Measurements from ENCODE around the gene ALCAM.

DNA sequence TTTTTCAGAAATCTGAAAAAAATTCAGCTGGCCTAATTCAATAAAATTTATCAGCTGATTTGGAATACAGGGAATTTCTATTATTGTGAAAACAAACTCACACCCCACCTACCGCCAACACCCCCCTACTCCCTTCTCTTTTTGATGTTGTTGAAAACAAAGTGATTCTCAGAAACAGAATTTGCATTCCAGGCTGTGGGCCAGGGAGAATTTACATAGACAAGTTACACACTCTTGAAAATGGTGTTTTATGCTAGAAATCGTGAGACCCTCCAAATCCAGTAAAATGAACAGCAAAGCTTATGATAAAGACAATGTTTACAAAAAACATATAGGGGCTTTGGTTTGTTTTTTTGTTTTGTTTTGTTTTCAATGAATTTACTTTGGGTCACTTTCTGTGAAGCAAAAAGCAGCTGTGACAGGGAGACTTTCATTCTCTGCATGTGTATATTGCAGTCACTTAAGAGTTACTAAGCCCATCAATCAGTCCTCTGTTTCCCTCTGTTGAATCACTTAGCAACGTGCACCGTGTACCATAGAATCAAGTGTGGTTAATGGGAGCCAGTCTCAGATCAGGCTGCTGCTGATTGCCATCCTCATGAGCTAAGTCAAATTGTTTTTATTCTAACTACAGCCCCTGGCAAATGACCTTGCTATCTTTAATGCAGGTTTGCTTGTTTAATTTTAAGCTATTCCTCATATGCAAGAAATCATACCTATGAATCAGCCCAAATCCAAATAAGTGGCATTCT is 159.8 kb downstream of the ALCAM start:
- TF ChIP-seq, protein P1, sequence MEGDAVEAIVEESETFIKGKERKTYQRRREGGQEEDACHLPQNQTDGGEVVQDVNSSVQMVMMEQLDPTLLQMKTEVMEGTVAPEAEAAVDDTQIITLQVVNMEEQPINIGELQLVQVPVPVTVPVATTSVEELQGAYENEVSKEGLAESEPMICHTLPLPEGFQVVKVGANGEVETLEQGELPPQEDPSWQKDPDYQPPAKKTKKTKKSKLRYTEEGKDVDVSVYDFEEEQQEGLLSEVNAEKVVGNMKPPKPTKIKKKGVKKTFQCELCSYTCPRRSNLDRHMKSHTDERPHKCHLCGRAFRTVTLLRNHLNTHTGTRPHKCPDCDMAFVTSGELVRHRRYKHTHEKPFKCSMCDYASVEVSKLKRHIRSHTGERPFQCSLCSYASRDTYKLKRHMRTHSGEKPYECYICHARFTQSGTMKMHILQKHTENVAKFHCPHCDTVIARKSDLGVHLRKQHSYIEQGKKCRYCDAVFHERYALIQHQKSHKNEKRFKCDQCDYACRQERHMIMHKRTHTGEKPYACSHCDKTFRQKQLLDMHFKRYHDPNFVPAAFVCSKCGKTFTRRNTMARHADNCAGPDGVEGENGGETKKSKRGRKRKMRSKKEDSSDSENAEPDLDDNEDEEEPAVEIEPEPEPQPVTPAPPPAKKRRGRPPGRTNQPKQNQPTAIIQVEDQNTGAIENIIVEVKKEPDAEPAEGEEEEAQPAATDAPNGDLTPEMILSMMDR (conservative IDR thresholded peaks at IDR 0.05 in 1 of 2, IDR thresholded peaks at IDR 0.05 in 1 of 2; ENCODE audit: low read depth in 1 of 2, low read length in 2 of 2), result no peak
- TF ChIP-seq EZH2 (IDR thresholded peaks at IDR 0.05; ENCODE audit: low read length, missing control alignments), result no peak
